GM12873 (cell line): ENCODE results near the gene TMEM132D.

Experiments
- CTCF ChIP-seq: IDR thresholded peaks from 2 replicates; pipeline ENCODE4 v1.5.1; 2012; ENCODE audit warnings: low read depth, mild to moderate bottlenecking, moderate library complexity, low read length, control low read depth; ENCODE audit not compliant: insufficient read depth; ENCODE audit errors: missing control alignments

Gene TMEM132D

GRCh38 chr12:129719416-129719815 is 184.4 kb downstream of the TMEM132D start:
- no peak for TF ChIP-seq CTCF

DNA sequence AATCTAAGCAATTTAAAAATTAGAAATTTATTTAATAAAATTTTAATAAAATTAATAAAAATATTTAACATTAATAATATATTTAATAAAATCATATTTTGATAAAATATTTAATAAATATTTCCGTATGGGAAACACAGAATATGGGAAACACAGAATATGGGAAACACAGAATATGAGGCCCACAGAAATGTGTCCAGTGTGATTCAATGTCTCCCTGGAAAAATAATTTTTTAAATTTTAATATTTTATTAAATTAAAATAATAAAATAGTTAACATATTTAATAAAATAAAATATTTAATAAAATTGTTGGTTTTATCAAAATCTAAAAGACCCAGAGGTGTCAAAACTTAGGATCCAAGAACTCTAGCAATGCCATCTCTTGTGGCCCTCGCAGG is 186.4 kb downstream of the TMEM132D start:
- no peak for TF ChIP-seq CTCF

DNA sequence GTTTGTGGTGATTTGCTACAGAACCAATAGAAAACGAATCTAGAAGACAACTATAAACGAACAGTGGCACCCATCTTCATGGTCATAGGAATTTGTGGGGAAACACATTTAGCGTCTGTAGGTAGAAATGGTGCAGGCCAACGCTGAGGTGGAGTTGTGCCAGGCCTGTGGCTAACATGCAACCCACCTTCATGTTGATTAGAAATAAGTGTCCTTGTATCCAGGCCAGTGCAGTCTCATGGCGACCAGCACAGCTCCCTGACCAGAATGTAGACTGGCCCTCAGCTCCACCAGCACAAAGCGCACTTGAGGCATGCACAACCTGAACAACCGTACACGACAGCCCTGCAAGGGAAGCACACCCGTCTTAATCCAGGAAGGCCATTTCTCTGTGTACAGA is 187.0 kb downstream of the TMEM132D start:
- TF ChIP-seq CTCF = no peak

- TF ChIP-seq CTCF = no peak
Measured at GRCh38 chr12:129706716-129707115, 197.1 kb downstream of the TMEM132D start.

DNA sequence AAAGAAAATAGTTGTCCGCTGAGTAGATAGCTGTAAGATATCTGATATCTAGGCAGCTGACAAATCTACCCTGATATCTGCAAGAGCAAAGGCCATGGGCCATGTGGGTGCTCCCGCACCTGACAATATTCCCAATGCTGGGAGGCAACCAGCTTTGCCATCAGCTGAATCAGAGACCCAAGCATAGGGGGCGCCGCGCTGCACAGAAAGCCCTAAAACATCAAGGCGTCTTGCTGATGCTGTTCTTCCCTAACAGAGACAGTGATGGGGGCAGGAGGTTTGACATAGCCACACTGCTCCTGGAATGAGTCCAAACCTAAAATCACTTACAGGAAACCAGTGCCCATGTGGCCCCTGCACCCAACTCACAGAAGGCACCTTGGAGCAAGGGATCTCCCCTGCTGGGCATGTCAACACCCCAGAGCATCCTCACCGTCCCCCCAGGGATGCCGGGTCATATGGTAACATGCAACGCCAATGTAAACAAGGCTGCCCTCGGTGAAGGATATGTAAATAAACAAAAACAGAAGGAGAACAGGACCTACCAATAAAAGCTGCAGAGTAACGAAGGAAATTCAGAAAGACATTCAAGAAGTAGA is 199.5 kb downstream of the TMEM132D start:
- no peak for TF ChIP-seq CTCF

DNA sequence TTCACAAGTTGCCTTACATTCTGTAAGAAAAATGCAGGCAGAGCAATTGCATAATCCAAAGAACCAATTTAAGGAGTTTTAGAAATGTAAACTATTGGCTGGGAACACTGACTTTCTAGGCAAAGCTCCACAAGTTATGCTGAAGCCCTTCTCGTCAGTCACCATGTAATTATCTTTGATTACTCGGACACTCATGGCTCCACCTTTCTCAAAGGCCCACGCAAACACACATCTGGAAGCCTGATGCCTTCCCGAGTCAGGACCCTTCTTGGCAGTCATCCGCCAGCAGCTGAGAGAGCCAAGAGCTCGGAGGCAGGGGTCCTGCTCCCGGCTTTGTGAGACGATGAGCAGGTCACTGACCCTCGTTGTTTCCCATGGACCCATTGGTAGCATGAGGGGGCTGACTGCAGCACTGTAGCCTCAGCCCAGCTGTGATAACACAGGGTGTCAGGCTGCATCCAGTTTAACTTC is 202.2 kb downstream of the TMEM132D start:
- TF ChIP-seq CTCF = no peak

GRCh38 chr12:129700036-129700435 is 203.8 kb downstream of the TMEM132D start:
- TF ChIP-seq CTCF = no peak
